Lower leg skin (tissue), 4 donors: ENCODE measurements around the gene BDH2. TPM values are rescaled to one million over a fixed set of nuclear protein-coding genes. Genes with fewer than 3 reads are reported as not detected.

ENCODE experiments used
- DNase-seq, 2 donors: peaks; one replicate each; pipeline ENCODE4 v3.0.0-alpha.2; 2019; ENCODE audit warnings: low spot score in 2 of 2
- H3K4me3 ChIP-seq: fragments of 200-600 bp; sonication (generic); 2 replicates; pipeline ENCODE4 v1.5.1; 2017; ENCODE audit warnings: mild to moderate bottlenecking, low read depth; ENCODE audit not compliant: poor library complexity, severe bottlenecking
- POLR2A ChIP-seq, 2 donors: fragments of 450-650 bp; IDR thresholded peaks; one replicate each; pipeline ENCODE4 v1.6.1; 2016 to 2017; ENCODE audit warnings: antibody characterized with exemption in 2 of 2, mild to moderate bottlenecking in 1 of 2, moderate library complexity in 1 of 2
- WGBS, 2 donors: methylation state at CpG; one replicate each; pipeline ENCODE4 v1.1.5; 2018; 5-methylcytosine and 5-hydroxymethylcytosine counted together
- intact Hi-C: fragments of 100-400 bp; cut with DNase I; formaldehyde crosslinking; loops from one replicate; pipeline ENCODE4 v1.15.0; 2023; ENCODE audit warnings: low total_unique reads
- total RNA-seq, 4 donors: library from RNA; depleted of rRNA; stranded (reverse); fragments of >200 nt; gene quantifications; one replicate each; pipeline ENCODE4 v1.1.0, GENCODE V29; 2016
- TF ChIP-seq, protein P1 (sequence below), 3 donors: fragments of 450-650 bp; IDR thresholded peaks; one replicate each; pipeline ENCODE4 v1.5.1; 2016; ENCODE audit warnings: antibody characterized with exemption in 3 of 3, mild to moderate bottlenecking in 3 of 3, moderate library complexity in 2 of 3

Gene BDH2
- total RNA-seq, 4 donors from 2014 or later = 29.9 to 44.5 (median 38.9) TPM

DNA sequence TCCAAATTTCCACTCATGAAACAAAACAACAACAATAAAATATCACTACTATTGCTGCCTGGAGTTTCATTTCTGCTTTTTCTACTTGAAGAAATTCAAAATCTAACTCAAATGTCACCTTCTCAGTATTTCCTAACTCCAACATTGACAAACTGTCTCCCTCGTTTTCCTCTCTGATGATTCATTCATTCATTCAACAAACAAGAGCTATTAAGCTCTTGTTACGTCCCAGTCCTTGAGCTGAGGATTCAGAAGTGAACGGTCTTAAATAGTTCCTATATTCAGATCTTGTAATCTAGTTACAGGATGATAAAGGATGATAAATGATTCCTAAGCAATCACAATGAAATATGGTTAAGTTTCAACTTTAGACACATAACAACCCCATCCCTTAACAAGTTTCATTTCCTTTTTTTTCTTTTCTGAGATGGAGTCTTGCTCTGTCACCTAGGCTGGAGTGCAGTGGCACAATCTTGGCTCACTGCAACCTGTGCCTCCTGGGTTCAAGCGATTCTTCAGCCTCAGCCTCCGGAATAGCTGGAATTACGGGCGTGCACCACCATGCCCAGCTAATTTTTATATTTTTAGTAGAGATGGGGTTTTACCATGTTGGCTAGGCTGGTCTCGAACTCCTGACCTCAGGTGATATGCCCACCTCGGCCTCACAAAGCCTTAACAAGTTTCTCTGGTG, 24.7 kb downstream of the BDH2 start:
- 82 to 84% methylated on average over 9 of the region's 9 CpGs for WGBS, 2 donors
- H3K4me3 ChIP-seq = no peak overlapping the region
- intact Hi-C loops = no loop called here
- DNase-seq = no peak
- TF ChIP-seq, protein P1, sequence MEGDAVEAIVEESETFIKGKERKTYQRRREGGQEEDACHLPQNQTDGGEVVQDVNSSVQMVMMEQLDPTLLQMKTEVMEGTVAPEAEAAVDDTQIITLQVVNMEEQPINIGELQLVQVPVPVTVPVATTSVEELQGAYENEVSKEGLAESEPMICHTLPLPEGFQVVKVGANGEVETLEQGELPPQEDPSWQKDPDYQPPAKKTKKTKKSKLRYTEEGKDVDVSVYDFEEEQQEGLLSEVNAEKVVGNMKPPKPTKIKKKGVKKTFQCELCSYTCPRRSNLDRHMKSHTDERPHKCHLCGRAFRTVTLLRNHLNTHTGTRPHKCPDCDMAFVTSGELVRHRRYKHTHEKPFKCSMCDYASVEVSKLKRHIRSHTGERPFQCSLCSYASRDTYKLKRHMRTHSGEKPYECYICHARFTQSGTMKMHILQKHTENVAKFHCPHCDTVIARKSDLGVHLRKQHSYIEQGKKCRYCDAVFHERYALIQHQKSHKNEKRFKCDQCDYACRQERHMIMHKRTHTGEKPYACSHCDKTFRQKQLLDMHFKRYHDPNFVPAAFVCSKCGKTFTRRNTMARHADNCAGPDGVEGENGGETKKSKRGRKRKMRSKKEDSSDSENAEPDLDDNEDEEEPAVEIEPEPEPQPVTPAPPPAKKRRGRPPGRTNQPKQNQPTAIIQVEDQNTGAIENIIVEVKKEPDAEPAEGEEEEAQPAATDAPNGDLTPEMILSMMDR (IDR thresholded peaks at IDR 0.05) = no peak
- no peak for TF ChIP-seq POLR2A (IDR thresholded peaks at IDR 0.05)

DNA sequence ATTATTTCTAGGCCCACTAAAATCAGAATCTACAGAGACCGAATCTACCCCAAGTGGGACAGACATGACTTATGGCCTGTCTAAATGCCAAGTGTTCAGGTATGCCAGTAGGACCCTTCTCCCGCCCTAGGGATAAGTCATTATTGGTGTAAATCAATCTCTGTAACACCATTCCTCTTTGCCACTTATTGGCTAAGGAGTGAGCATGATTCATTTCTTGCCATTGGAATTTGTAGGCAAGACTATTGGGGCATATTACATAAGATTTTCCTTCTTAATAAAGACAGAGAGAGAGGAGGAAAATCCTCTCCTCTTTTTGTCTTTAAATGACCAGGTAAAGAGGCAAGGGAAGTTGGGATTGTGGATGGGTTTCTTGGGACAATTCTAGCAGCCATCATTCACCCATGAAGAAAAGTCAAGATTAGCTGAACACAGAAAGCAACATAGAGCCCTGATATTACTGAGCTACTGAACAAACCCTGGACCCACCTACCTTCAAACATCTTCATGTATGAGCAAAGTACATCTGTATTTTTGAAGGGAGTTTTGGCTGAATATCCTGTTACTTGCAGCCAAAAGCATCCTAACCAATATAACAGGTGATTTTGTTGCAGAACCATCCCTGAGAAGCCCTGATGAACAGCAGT, 25.7 kb downstream of the BDH2 start:
- DNase-seq = no peak
- no peak overlapping the region for H3K4me3 ChIP-seq
- intact Hi-C loops = no loop called here
- TF ChIP-seq, protein P1 (IDR thresholded peaks at IDR 0.05) = no peak
- TF ChIP-seq POLR2A (IDR thresholded peaks at IDR 0.05) = no peak
- WGBS, 2 donors = 97 to 100% methylated on average over 2 of the region's 2 CpGs

DNA sequence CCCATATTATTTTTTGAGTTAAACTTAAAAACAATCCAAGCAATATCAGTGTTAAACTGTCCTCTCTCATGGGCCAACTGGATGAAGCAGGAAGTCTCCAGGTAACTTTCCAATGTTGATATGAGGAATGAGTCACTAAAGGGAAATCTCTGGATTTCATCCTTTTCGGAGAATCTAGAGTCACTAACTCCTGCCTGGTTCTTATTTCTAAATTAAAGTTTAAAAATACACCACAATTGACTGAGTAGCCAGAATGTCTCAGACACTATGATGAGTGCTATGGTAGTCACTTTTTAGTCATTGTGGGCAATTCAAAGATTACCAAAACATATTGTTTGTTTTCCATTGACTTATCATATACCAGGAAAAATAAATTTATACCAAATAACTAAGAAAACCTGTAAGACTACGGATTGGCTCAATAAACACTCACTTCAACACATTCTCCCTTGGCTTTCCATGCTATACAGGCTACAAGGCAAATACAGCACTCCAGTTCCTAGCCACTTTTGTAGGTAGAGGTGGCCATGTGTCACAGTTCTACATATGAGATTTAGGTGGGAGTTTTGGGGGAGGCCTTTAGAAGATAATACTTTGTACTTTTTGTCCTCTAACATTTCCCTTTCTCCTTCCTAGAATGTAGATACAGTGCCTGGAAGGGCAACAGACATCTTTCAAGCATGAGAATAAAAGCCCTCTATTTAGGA, 31.6 kb downstream of the BDH2 start:
- DNase-seq = no peak
- TF ChIP-seq POLR2A (IDR thresholded peaks at IDR 0.05) = no peak
- TF ChIP-seq, protein P1 (IDR thresholded peaks at IDR 0.05) = no peak
- intact Hi-C loops = no loop called here
- no peak overlapping the region for H3K4me3 ChIP-seq
- 91 to 94% methylated on average over 2 of the region's 2 CpGs for WGBS, 2 donors

DNA sequence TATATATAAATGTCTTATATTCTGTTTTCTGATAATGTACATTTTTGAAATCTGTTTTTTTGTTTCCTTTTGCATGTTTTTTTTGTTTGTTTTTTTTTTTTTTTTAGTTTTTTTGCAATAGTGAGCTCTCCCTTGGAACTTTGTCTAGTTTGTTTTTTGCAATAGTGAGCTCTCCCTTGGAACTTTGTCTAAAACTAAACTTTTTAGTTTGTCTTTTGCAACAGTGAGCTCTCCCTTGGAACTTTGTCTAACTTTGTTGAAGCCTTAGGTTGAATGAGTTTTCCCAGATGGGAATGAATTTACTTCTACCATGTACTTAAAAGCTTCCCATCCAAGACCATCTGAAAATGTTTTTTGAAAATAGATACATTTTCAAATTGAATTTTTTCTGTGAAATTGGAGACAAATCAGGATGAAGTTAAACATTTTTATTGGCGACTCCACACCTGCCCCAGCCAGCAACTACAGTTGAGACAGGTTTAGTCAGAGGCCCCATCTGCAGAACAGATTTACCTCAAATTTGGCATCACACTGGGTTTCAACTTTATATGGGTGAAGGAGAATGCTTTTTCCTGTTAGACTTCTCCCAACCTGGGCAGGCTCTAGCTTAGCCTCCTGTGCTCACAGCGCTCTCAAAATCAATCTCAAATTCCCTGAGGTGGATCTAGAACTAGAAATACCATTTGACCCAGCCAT, 39.0 kb downstream of the BDH2 start:
- WGBS, 2 donors = 93 to 99% methylated on average over 2 of the region's 2 CpGs
- H3K4me3 ChIP-seq = no peak overlapping the region
- TF ChIP-seq POLR2A (IDR thresholded peaks at IDR 0.05) = no peak
- TF ChIP-seq, protein P1 (IDR thresholded peaks at IDR 0.05) = no peak
- intact Hi-C loops = no loop called here
- no peak for DNase-seq

DNA sequence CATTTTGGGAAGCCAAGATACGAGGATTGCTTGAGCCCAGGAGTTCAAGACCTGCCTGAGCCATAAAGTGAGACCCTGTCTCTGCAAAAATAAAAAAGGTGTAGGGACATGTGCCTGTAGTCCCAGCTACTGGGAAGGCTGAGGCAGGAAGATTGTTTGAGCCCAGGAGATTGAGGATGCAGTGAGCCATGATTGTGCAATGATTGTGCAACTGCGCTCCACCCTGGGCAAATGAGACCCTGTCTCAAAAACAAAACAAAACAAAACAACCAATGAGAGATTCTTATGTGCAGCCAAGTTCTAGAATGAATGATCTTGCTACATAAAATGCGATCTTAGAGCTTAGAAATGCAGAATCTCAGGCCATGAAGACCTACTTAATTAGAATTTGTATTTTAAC, 45.6 kb downstream of the BDH2 start:
- DNase-seq = no peak
- 91 to 97% methylated on average over 3 of the region's 3 CpGs for WGBS, 2 donors
- H3K4me3 ChIP-seq = no peak overlapping the region
- no peak for TF ChIP-seq POLR2A (IDR thresholded peaks at IDR 0.05)
- TF ChIP-seq, protein P1 (IDR thresholded peaks at IDR 0.05) = no peak
- intact Hi-C loops = no loop called here
